Tibial nerve (tissue), 4 donors: ENCODE data around the gene TTL. TPM values are rescaled to one million over a fixed set of nuclear protein-coding genes. Genes with fewer than 3 reads are reported as not detected.

Experiments used
- DNase-seq, 2 donors: peaks; one replicate each; pipeline ENCODE4 v3.0.0-alpha.2; 2019; ENCODE audit warnings: low spot score in 2 of 2
- H3K27ac ChIP-seq, 4 donors: fragments of 200-600 bp; sonication (generic) in 3 of 4; one replicate each; pipeline ENCODE4 v1.5.1; 2017 to 2019; ENCODE audit warnings: mild to moderate bottlenecking in 1 of 4
- H3K27me3 ChIP-seq, 2 donors: fragments of 200-600 bp; sonication (generic) in 1 of 2; one replicate each; pipeline versions ENCODE4 v1.5.1 to v1.6.0; 2017 to 2019
- H3K36me3 ChIP-seq, 3 donors: fragments of 200-600 bp; sonication (generic); one replicate each; pipeline ENCODE4 v1.5.1; 2018 to 2019
- H3K4me1 ChIP-seq, 4 donors: fragments of 200-600 bp; sonication (generic) in 3 of 4; one replicate each; pipeline ENCODE4 v1.5.1; 2017 to 2019
- H3K4me3 ChIP-seq, 4 donors: fragments of 200-600 bp; sonication (generic) in 3 of 4; one replicate each; pipeline ENCODE4 v1.5.1; 2017 to 2019; ENCODE audit warnings: mild to moderate bottlenecking in 1 of 4, moderate library complexity in 1 of 4
- H3K9me3 ChIP-seq, 4 donors: fragments of 200-600 bp; sonication (generic) in 3 of 4; one replicate each; pipeline ENCODE4 v1.5.1; 2017 to 2019
- CTCF ChIP-seq, 5 experiments: fragments of 200-600 bp in 3 of 5; fragments of 450-650 bp in 2 of 5; sonication (generic) in 3 of 5; IDR thresholded peaks; one replicate each; pipeline ENCODE4 v1.5.1; 2016 to 2019; ENCODE audit warnings: antibody characterized with exemption in 5 of 5, mild to moderate bottlenecking in 3 of 5, moderate library complexity in 2 of 5
- EP300 ChIP-seq, 2 donors: sonication (generic); formaldehyde crosslinking; IDR thresholded peaks; one replicate each; pipeline ENCODE4 v1.6.1; 2017; ENCODE audit warnings: antibody characterized with exemption in 2 of 2, mild to moderate bottlenecking in 1 of 2
- POLR2A ChIP-seq, 2 donors: fragments of 450-650 bp; IDR thresholded peaks; one replicate each; pipeline ENCODE4 v1.6.1; 2017; ENCODE audit warnings: antibody characterized with exemption in 2 of 2, mild to moderate bottlenecking in 2 of 2, moderate library complexity in 2 of 2
- WGBS, 2 donors: methylation state at CpG; one replicate each; pipeline ENCODE4 v1.1.5; 2018; 5-methylcytosine and 5-hydroxymethylcytosine counted together
- total RNA-seq, 4 donors: library from RNA; depleted of rRNA; stranded (reverse); fragments of >200 nt; gene quantifications; one replicate each; pipeline ENCODE4 v1.1.0, GENCODE V29; 2016

The TTL gene
- total RNA-seq, 4 donors from 2014 or later = 11.8 to 27.8 (median 23.3) TPM

DNA sequence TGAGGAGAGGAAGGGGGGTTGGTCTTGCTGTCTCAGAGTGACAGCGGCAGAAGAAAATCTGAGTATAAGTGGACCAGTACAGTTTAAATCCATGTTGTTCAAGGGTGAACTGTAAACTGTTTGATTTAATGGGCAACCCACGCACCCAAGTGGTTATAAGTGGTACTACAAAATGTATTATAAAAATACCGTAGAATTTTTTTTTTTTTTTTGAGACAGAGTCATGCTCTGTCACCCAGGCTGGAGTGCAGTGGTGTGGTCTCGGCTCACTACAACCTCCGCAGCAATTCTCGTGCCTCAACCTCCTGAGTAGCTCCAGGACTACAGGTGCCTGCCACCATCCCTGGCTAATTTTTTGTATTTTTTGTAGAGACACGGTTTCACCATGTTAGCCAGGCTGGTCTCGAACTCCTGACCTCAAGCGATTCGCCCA, 100.4 kb downstream of the TTL start:
- peak in 1 of 2 donors; percentile 53 for DNase-seq
- Histone ChIP-seq H3K4me3 (no peak overlapping the region), H3K36me3 (peaks cover 0 to 16% (median 0%) of the 10 kb centered on the region in 3 donors), H3K9me3 (no peaks in the 10 kb centered on the region), H3K27me3 (no peaks in the 10 kb centered on the region), H3K27ac (no peak overlapping the region), H3K4me1 (peaks cover 0 to 38% (median 16%) of the 10 kb centered on the region in 4 donors)
- 37% methylated on average over 10 of the region's 10 CpGs for WGBS, 2 donors
- TF ChIP-seq POLR2A (IDR thresholded peaks at IDR 0.05) (no peak), CTCF (IDR thresholded peaks at IDR 0.05) (peak; percentile 50 to 69 (median 61))

- WGBS, 2 donors = 28 to 37% methylated on average over 17 to 19 of the region's 19 CpGs
- Histone ChIP-seq H3K27ac (peak overlapping the region; percentile 92 to 98 (median 96)), H3K27me3 (no peaks in the 10 kb centered on the region), H3K36me3 (peaks cover 0 to 28% (median 0%) of the 10 kb centered on the region in 3 donors), H3K4me1 (peaks cover 0 to 38% (median 16%) of the 10 kb centered on the region in 4 donors), H3K4me3 (peak overlapping the region; percentile 56 to 72 (median 60)), H3K9me3 (no peaks in the 10 kb centered on the region)
- TF ChIP-seq POLR2A (IDR thresholded peaks at IDR 0.05) (no peak), CTCF (IDR thresholded peaks at IDR 0.05) (no peak), EP300 (IDR thresholded peaks at IDR 0.05) (no peak)
- DNase-seq = peak in 1 of 2 donors; percentile 7
Measured at GRCh38 chr2:112583497-112584133, 101.7 kb downstream of the TTL start.

DNA sequence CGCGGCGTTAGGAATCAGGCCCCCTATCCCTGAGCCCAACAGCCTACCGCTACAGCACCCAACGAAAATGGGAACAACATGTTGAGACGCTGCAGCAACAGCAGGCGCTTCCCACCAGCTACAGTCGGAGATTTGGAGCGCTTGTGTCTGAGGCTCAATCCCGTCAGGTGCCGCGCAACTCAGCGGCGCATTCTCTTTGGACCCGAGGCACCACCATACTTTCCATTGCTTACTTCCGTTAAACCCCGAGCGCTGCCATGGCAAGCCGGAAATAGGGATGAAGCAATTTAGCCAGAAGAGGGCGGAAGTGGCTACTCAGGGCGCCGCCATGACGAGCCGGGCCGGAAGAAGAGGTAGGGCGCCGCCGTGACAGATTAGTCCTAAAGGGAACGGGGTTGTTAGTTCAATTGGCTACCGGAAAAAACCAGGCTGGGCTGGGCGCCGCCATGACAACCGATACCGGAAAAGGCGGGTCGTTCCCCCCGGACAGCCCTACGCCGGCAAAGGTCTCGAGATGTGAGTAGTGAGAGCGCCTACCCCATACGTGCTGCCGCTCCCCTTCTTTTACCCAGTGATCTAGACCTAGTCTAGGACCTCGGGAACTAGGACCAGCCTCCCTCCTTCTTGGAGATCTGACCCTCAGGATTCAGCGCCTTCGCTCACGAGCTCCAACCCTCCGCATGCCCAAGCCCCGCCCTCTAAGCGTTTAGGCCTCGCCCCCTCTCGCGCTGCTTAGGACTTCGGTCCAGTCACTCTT, 102.4 kb downstream of the TTL start, which contains the start of gene CHCHD5:
TSS of gene CHCHD5 (plus strand) at position 476 of the 757 bp plus-strand sequence. CDS start at position 515, 39 bp downstream.
- peak within 1 kb of the TSS; percentile 92 to 98 (median 96) for H3K27ac ChIP-seq
- TF ChIP-seq POLR2A (IDR thresholded peaks at IDR 0.05) (peak; percentile 40 to 51), EP300 (IDR thresholded peaks at IDR 0.05) (peak; percentile 90 to 95), CTCF (IDR thresholded peaks at IDR 0.05) (peak; percentile 30 to 60 (median 38))
- 0% methylated on average over 32 to 51 of the region's 54 CpGs for WGBS, 2 donors

DNA sequence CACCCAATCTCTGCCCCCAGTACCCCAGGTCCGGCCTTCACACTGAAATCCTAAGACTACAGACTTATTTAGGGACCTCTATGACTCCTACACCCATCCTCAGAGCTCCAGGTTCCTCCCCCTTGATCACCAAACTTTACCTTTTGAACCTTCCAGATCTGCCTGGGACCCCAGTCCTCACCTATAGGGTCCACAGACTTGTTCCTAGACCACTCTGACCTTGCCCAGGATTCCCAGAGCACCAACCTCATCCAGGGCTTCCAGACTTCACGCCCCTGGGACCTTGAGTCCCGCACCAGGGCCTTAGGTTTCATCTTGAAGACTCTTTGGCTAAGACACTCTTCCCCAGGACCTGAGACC, 102.9 kb downstream of the TTL start:
- Histone ChIP-seq H3K9me3 (no peaks in the 10 kb centered on the region), H3K4me3 (peak overlapping the region; percentile 56 to 72 (median 60)), H3K27me3 (no peaks in the 10 kb centered on the region), H3K36me3 (peaks cover 0 to 40% (median 0%) of the 10 kb centered on the region in 3 donors), H3K4me1 (peaks cover 0 to 38% (median 16%) of the 10 kb centered on the region in 4 donors), H3K27ac (peak overlapping the region; percentile 92 to 98 (median 96))
- DNase-seq = no peak
- no peak for TF ChIP-seq POLR2A (IDR thresholded peaks at IDR 0.05)
- TF ChIP-seq CTCF (IDR thresholded peaks at IDR 0.05) = no peak
- WGBS, 2 donors = 65 to 70% methylated on average over 3 of the region's 3 CpGs

More for the DNA sequence above, 102.4 kb downstream of the TTL start, which contains the start of gene CHCHD5:
- H3K4me3 ChIP-seq = peak within 1 kb of the TSS; percentile 56 to 72 (median 60)
- H3K9me3 ChIP-seq = no peaks in the 10 kb centered on the region
- no peaks in the 10 kb centered on the region for H3K27me3 ChIP-seq
- peaks cover 0 to 35% (median 0%) of the 10 kb centered on the region in 3 donors for H3K36me3 ChIP-seq
- DNase-seq = peak; percentile 93 to 94
- H3K4me1 ChIP-seq = peaks cover 0 to 38% (median 16%) of the 10 kb centered on the region in 4 donors
